ENCODE results near the gene NUP43. TPM values are rescaled to one million over a fixed set of nuclear protein-coding genes. Genes with fewer than 3 reads are reported as not detected.

Gene NUP43
- total and polyA plus RNA-seq, 10 of the 15 experiments (the other 5 are each of a cell fraction or from before 2014, with no cell fraction given), result 8.9 to 54.2 (median 27.7) TPM

GRCh38 chr6:149717255-149717587 lies 29.1 kb downstream of the NUP43 start:
- no peak for ATAC-seq
- TF ChIP-seq EZH2 (IDR thresholded peaks at IDR 0.05; ENCODE audit: borderline replicate concordance, control insufficient read depth, low read depth, low read length) (no peak), PAX8 (IDR thresholded peaks at IDR 0.05) (no peak), NFXL1 (IDR thresholded peaks at IDR 0.05; ENCODE audit: borderline replicate concordance) (no peak), IRF5 (IDR thresholded peaks at IDR 0.05; ENCODE audit: borderline replicate concordance) (no peak), HDGF (IDR thresholded peaks at IDR 0.05) (no peak), CBFB (IDR thresholded peaks at IDR 0.05; ENCODE audit: low read depth) (no peak), ESRRA (IDR thresholded peaks at IDR 0.05; ENCODE audit: low read length) (no peak), TAF1 (IDR thresholded peaks at IDR 0.05; ENCODE audit: borderline replicate concordance, low read depth, low read length) (no peak)
- BruUV-seq (replicated peaks), result no TSS peak
- Histone ChIP-seq H3K27ac (ENCODE audit: control insufficient read depth, insufficient read depth) (peak overlapping the region; percentile 86), H3K4me2 (ENCODE audit: control insufficient read depth, insufficient read depth) (peak overlapping the region; percentile 93), H3K27me3 (replicated peaks in 1 of 2; ENCODE audit: control insufficient read depth in 2 of 2, insufficient read depth in 2 of 2, low read length in 1 of 2) (no peaks in the 10 kb centered on the region), H3K4me1 (ENCODE audit: control insufficient read depth, insufficient read depth, low read length) (no peaks in the 10 kb centered on the region), H3K9ac (ENCODE audit: control insufficient read depth, insufficient read depth, low read length) (peak overlapping the region; percentile 85), H4K20me1 (ENCODE audit: control insufficient read depth, insufficient read depth) (no peaks in the 10 kb centered on the region), H3K4me3 (peak overlapping the region; percentile 95), H3K9me3 (replicated peaks; ENCODE audit: control insufficient read depth, insufficient read depth, low read length) (no peaks in the 10 kb centered on the region), H3K79me2 (ENCODE audit: control insufficient read depth, insufficient read depth, low read length) (peaks cover 57% of the 10 kb centered on the region), H2AFZ (ENCODE audit: control insufficient read depth, low read depth, low read length) (peak overlapping the region; percentile 92), H3K36me3 (ENCODE audit: control insufficient read depth in 2 of 2, insufficient read depth in 2 of 2, low read length in 1 of 2) (0 out of 4 replicates have a peak, but pooled peaks cover 0 to 3% of the 10 kb centered on the region in 2 experiments)
- intact Hi-C loops (cut with micrococcal nuclease; ENCODE audit: unreplicated experiment), result loop anchor here (5.0 kb wide), 1 partner anchor 150 kb away; the partner anchor contains the start of gene GINM1
- in situ Hi-C loops (cut with MboI), result no loop called here
- no peak for DNase-seq (ENCODE audit: low read depth, low spot score)
- RAD21 ChIA-PET (ENCODE audit: unreplicated experiment), result interaction anchor here (0.9 to 1.5 kb wide), 6 partner anchors 9 to 169 kb away, joined by 3 to 5 read pairs (median 4); partner anchors contain the start of gene GINM1
- SMC1A ChIA-PET (ENCODE audit: uncharacterized antibody, unreplicated experiment), result interaction anchor here (0.7 to 1.8 kb wide), 6 partner anchors 27 to 172 kb away, joined by 3 to 6 read pairs (median 4); partner anchors contain the start of genes PCMT1 and PPIL4
- POLR2A ChIA-PET, result interaction anchor here (0.5 to 2.7 kb wide), 5 partner anchors 12 to 81 kb away, joined by 3 to 11 read pairs (median 7); partner anchors contain the start of genes NUP43 and PCMT1
- CTCF ChIA-PET, result interaction anchor here (0.6 to 1.8 kb wide), 7 partner anchors 12 to 1221 kb away, joined by 3 to 5 read pairs (median 3); no protein-coding TSS in a partner anchor
- FAIRE-seq, result no peak
- 1% methylated on average over 9 of the region's 9 CpGs for WGBS (ENCODE audit: insufficient coverage, insufficient replicate concordance, low lambda C conversion rate, missing lambda C conversion rate)

All from GM12878 (cell line).